Peyer's patch (tissue), 4 donors: ENCODE measurements around the gene CCDC6.

Experiments
- POLR2A ChIP-seq, 2 donors: fragments of 450-650 bp; IDR thresholded peaks; one replicate each; pipeline ENCODE4 v1.5.1; 2017; ENCODE audit warnings: antibody characterized with exemption in 2 of 2, mild to moderate bottlenecking in 2 of 2, moderate library complexity in 2 of 2
- TF ChIP-seq, protein P1 (sequence below), 6 experiments: fragments of 450-650 bp in 4 of 6; fragments of 200-600 bp in 2 of 6; sonication (generic) in 1 of 6; IDR thresholded peaks; one replicate each; pipeline ENCODE4 v1.5.1; 2017 to 2019; ENCODE audit warnings: antibody characterized with exemption in 6 of 6, mild to moderate bottlenecking in 3 of 6, moderate library complexity in 1 of 6

DNA sequence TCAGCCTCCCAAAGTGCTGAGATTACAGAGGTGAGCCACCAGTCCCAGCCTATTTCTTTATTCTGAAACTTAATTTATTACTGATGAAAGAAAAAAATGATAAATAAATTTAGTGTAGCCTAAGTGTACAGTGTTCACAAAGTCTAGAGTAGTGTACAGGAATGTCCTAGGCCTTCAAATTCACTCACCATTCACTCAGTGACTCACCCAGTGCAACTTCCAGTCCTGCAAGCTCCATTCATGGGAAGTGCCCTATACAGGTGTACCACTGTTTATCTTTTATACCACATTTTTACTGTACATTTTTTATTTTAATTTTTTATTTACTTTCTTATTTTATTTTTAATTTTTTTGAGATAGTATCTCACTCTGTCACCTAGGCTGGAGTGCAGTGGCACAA lies 165.3 kb downstream of the CCDC6 start:
- no peak for TF ChIP-seq POLR2A (IDR thresholded peaks at IDR 0.05)
- TF ChIP-seq, protein P1, sequence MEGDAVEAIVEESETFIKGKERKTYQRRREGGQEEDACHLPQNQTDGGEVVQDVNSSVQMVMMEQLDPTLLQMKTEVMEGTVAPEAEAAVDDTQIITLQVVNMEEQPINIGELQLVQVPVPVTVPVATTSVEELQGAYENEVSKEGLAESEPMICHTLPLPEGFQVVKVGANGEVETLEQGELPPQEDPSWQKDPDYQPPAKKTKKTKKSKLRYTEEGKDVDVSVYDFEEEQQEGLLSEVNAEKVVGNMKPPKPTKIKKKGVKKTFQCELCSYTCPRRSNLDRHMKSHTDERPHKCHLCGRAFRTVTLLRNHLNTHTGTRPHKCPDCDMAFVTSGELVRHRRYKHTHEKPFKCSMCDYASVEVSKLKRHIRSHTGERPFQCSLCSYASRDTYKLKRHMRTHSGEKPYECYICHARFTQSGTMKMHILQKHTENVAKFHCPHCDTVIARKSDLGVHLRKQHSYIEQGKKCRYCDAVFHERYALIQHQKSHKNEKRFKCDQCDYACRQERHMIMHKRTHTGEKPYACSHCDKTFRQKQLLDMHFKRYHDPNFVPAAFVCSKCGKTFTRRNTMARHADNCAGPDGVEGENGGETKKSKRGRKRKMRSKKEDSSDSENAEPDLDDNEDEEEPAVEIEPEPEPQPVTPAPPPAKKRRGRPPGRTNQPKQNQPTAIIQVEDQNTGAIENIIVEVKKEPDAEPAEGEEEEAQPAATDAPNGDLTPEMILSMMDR (IDR thresholded peaks at IDR 0.05) = no peak
